Prostate gland (tissue), 2 donors: ENCODE results near the gene DBN1.

ENCODE experiments used
- POLR2A ChIP-seq: fragments of 450-650 bp; IDR thresholded peaks from one replicate; pipeline ENCODE4 v1.6.1; 2016; ENCODE audit warnings: antibody characterized with exemption, mild to moderate bottlenecking
- POLR2AphosphoS5 ChIP-seq: sonication (generic); formaldehyde crosslinking; IDR thresholded peaks from one replicate; pipeline ENCODE4 v1.6.1; 2017; ENCODE audit warnings: antibody characterized with exemption
- TF ChIP-seq, protein P1 (sequence below), 4 experiments: fragments of 200-600 bp in 2 of 4; fragments of 450-650 bp in 2 of 4; sonication (generic) in 2 of 4; IDR thresholded peaks; 1 replicate in 3 of 4; 2 replicates in 1 of 4; pipeline ENCODE4 v1.5.1; 2016 to 2019; ENCODE audit warnings: antibody characterized with exemption in 4 of 4, mild to moderate bottlenecking in 2 of 4, moderate library complexity in 2 of 4

DNA sequence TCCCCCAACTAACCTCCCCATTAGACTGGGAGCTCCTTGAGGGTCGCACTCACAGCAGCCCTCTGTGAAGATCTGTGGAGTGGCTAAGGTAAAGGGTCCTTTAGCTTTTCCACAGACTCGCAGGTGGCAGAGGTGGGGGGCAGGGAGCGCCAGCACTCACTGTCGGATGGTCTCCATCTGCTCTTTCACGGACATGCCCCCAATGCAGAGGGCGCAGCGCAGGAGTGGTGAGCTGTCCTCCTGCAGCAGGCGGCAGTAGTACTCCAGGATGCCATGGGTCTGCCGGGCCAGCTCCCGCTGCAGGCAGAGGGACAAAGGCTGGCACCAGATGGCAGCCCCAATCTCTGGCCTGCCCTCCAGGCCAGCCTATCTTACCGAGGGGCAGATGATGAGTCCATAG is 41.1 kb upstream of the DBN1 start:
- TF ChIP-seq POLR2A: no peak
- TF ChIP-seq, protein P1, sequence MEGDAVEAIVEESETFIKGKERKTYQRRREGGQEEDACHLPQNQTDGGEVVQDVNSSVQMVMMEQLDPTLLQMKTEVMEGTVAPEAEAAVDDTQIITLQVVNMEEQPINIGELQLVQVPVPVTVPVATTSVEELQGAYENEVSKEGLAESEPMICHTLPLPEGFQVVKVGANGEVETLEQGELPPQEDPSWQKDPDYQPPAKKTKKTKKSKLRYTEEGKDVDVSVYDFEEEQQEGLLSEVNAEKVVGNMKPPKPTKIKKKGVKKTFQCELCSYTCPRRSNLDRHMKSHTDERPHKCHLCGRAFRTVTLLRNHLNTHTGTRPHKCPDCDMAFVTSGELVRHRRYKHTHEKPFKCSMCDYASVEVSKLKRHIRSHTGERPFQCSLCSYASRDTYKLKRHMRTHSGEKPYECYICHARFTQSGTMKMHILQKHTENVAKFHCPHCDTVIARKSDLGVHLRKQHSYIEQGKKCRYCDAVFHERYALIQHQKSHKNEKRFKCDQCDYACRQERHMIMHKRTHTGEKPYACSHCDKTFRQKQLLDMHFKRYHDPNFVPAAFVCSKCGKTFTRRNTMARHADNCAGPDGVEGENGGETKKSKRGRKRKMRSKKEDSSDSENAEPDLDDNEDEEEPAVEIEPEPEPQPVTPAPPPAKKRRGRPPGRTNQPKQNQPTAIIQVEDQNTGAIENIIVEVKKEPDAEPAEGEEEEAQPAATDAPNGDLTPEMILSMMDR (IDR thresholded peaks at IDR 0.05): no peak
- TF ChIP-seq POLR2AphosphoS5: no peak
